ENCODE data around the gene DNASE1L1.

Gene DNASE1L1

GRCh38 chrX:154371017-154371788, 37.9 kb downstream of the DNASE1L1 start:
- TF ChIP-seq, protein P1, sequence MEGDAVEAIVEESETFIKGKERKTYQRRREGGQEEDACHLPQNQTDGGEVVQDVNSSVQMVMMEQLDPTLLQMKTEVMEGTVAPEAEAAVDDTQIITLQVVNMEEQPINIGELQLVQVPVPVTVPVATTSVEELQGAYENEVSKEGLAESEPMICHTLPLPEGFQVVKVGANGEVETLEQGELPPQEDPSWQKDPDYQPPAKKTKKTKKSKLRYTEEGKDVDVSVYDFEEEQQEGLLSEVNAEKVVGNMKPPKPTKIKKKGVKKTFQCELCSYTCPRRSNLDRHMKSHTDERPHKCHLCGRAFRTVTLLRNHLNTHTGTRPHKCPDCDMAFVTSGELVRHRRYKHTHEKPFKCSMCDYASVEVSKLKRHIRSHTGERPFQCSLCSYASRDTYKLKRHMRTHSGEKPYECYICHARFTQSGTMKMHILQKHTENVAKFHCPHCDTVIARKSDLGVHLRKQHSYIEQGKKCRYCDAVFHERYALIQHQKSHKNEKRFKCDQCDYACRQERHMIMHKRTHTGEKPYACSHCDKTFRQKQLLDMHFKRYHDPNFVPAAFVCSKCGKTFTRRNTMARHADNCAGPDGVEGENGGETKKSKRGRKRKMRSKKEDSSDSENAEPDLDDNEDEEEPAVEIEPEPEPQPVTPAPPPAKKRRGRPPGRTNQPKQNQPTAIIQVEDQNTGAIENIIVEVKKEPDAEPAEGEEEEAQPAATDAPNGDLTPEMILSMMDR (IDR thresholded peaks at IDR 0.05; ENCODE audit: extremely low read depth, missing control alignments), result no peak
- DNase-seq (ENCODE audit: low spot score), result peak; percentile 90

GRCh38 chrX:154370300-154371016, 38.6 kb downstream of the DNASE1L1 start:
- no peak for DNase-seq (ENCODE audit: low spot score)
- TF ChIP-seq, protein P1 (IDR thresholded peaks at IDR 0.05; ENCODE audit: extremely low read depth, missing control alignments), result no peak

- DNase-seq (ENCODE audit: low spot score), result peak; percentile 50
Measured at GRCh38 chrX:154369449-154370299, 39.4 kb downstream of the DNASE1L1 start.

DNA sequence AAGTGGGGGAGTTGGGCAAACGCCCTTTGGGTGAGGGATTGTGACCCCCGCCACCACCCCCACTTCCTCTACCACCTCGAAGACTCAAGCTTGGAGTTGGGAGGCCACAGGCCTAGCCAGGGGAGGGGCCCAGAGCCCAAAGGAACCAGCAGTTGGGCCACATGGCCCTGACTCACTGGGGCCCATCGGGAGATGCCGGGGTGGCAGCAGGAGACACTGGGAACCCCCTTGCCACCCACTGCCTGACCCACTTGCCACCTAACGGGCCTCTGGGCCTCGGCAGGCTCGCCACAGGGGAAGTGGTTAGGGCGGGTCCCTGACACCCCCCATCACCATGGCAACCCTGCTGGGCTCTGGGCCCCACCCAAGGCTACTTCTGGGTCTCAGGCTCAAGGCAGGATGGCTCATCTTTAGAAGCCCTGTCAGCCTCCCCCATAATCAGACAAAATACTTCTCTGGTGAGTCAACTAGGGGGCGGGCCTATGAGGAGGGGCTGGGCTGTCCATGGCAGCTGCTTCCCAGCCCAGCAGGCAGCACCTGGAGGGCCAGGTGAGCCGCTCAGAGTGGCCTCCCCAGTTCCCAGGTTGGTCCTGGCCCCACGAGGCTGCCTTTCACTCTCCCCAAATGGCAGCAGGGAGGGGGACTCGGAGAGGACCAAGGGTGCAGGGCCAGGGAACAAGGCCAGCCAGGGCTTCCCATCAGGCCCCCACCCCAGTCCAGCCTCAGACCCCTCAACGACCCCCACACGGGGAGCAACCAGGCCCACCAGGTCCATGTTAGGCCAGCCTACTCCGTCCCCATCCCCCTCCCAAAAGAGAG, 40.2 kb downstream of the DNASE1L1 start:
- DNase-seq (ENCODE audit: low spot score), result peak; percentile 68
- TF ChIP-seq, protein P1 (IDR thresholded peaks at IDR 0.05; ENCODE audit: extremely low read depth, missing control alignments), result no peak

More at GRCh38 chrX:154369449-154370299, 39.4 kb downstream of the DNASE1L1 start:
- TF ChIP-seq, protein P1 (IDR thresholded peaks at IDR 0.05; ENCODE audit: extremely low read depth, missing control alignments), result no peak

DNA sequence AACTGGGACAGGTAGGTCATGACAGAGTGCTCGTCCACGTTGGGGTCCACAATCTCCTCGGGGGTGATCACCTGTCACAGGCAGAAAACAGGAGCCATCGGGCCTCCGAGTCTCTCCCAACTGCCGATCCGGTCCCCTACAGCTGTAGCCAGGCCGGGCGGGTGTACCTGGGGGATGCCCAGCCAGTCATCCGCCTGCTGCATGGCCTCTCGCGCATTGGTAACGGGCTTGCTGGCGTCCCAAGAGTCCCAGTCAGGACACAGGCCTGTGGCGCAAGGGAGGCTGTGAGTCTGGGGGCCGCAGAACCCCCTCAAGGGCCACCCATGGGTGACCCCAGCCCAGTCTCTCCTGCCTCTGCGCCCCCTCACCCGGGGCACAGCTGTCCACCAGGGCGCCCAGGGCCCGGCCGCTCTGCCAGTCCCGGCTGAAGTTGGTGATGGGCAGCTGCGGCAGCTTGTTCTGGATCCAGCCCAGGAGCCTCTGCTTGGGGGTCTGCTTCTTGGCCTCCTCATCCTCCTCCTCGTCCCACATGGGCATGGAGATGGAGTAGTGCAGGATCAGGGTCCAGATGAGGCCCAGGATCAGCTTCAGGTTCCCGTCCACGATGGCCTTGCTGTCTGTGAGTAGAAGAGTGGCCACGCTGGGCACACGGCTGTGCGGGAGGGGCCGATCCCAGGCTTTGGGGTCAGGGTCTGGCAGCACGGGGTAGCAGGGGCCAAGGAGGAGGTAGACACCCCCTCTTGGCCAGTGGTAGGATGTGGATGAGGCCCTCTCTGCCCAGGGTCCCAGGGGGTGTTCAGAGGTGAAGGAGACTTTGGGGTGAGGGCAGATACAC, 41.4 kb downstream of the DNASE1L1 start:
- TF ChIP-seq, protein P1 (IDR thresholded peaks at IDR 0.05; ENCODE audit: extremely low read depth, missing control alignments), result no peak
- DNase-seq (ENCODE audit: low spot score), result no peak

- TF ChIP-seq, protein P1 (IDR thresholded peaks at IDR 0.05; ENCODE audit: extremely low read depth, missing control alignments), result no peak
- DNase-seq (ENCODE audit: low spot score), result no peak
Measured at GRCh38 chrX:154366666-154367055, 42.4 kb downstream of the DNASE1L1 start.
